Kidney epithelial cell (primary cell): Measurements from ENCODE around the gene WASF2. TPM values are rescaled to one million over a fixed set of nuclear protein-coding genes. Genes with fewer than 3 reads are reported as not detected.

Experiments
- DNase-seq: peaks from one replicate; pipeline ENCODE4 v3.0.0-alpha.2; 2010; ENCODE audit warnings: low read depth
- H3K27me3 ChIP-seq: 2 replicates; pipeline ENCODE4 v1.6.0; 2011; ENCODE audit warnings: low read length; ENCODE audit not compliant: control insufficient read depth, insufficient read depth
- H3K36me3 ChIP-seq: 2 replicates; pipeline ENCODE4 v1.5.1; 2011; ENCODE audit warnings: low read length; ENCODE audit not compliant: control insufficient read depth, insufficient read depth
- H3K4me3 ChIP-seq: 2 replicates; pipeline ENCODE4 v1.5.1; 2011; ENCODE audit warnings: low read depth, mild to moderate bottlenecking, control low read depth, low read length
- CTCF ChIP-seq: IDR thresholded peaks from 2 replicates; pipeline ENCODE4 v1.5.1; 2011; ENCODE audit warnings: mild to moderate bottlenecking, moderate library complexity, low read length, control low read depth, inconsistent platforms; ENCODE audit not compliant: insufficient read depth, poor library complexity, severe bottlenecking
- total RNA-seq: library from RNA; depleted of rRNA; stranded (reverse); fragments of >200 nt; gene quantifications from 2 replicates; pipeline ENCODE4 v1.2.3, GENCODE V29; 2015

Gene WASF2
- total RNA-seq, 1 donor from 2014 or later, result 52.4 TPM

GRCh38 chr1:27517907-27518718 is 28.1 kb upstream of the WASF2 start:
- DNase-seq, result no peak
- Histone ChIP-seq H3K36me3 (no peaks in the 10 kb centered on the region), H3K4me3 (no peak overlapping the region), H3K27me3 (no peaks in the 10 kb centered on the region)
- no peak for TF ChIP-seq CTCF

- DNase-seq, result no peak
- Histone ChIP-seq H3K36me3 (no peaks in the 10 kb centered on the region), H3K27me3 (no peaks in the 10 kb centered on the region), H3K4me3 (no peak overlapping the region)
- TF ChIP-seq CTCF, result no peak
Observed at GRCh38 chr1:27517301-27517700, 27.3 kb upstream of the WASF2 start.

GRCh38 chr1:27515626-27516025 is 25.7 kb upstream of the WASF2 start:
- TF ChIP-seq CTCF, result no peak
- H3K27me3 ChIP-seq, result no peaks in the 10 kb centered on the region
- no peaks in the 10 kb centered on the region for H3K36me3 ChIP-seq
- no peak overlapping the region for H3K4me3 ChIP-seq
- DNase-seq, result no peak

- no peak for DNase-seq
- Histone ChIP-seq H3K36me3 (no peaks in the 10 kb centered on the region), H3K4me3 (no peak overlapping the region), H3K27me3 (no peaks in the 10 kb centered on the region)
- no peak for TF ChIP-seq CTCF
Observed at GRCh38 chr1:27513958-27514357, 24.0 kb upstream of the WASF2 start.

GRCh38 chr1:27513528-27513927 is 23.6 kb upstream of the WASF2 start:
- Histone ChIP-seq H3K27me3 (no peaks in the 10 kb centered on the region), H3K36me3 (no peaks in the 10 kb centered on the region), H3K4me3 (no peak overlapping the region)
- DNase-seq, result no peak
- no peak for TF ChIP-seq CTCF
